ENCODE results near the gene CRYZ. TPM values are rescaled to one million over a fixed set of nuclear protein-coding genes. Genes with fewer than 3 reads are reported as not detected.

The CRYZ gene
- total RNA-seq, 1 donor from 2014 or later, result 6.7 TPM

DNA sequence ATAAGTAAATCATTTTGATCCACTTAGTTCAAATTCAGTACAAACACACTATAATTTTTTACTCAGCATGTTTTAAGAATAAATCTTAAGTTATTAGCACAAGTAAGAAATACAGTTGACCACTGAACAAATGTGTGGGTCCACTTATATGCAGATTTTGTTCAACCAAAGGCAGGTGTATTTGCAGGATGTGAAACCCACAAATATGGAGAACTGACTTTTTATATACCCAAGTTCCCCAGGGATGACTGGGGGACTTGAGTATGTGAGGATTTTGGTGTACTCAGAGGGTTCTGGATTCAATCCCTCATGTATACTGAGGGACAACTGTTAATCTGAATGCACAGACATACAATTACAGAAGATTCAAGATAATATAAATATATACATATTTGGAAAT lies 33.5 kb downstream of the CRYZ start:
- H3K27ac Mint-ChIP-seq (ENCODE audit: unreplicated experiment), result no peak overlapping the region
- no peaks in the 10 kb centered on the region for H3K4me1 Mint-ChIP-seq (ENCODE audit: low read depth)
- H3K27me3 Mint-ChIP-seq (ENCODE audit: low read depth), result peaks cover 5% of the 10 kb centered on the region
- no peaks in the 10 kb centered on the region for H3K9me3 Mint-ChIP-seq (ENCODE audit: low read depth)
- TF ChIP-seq CTCF (IDR thresholded peaks at IDR 0.05), result no peak
- no peak for DNase-seq (ENCODE audit: low spot score)
- no peak overlapping the region for H3K4me3 Mint-ChIP-seq (ENCODE audit: unreplicated experiment)
- H3K36me3 Mint-ChIP-seq (ENCODE audit: low read depth), result no peaks in the 10 kb centered on the region

DNA sequence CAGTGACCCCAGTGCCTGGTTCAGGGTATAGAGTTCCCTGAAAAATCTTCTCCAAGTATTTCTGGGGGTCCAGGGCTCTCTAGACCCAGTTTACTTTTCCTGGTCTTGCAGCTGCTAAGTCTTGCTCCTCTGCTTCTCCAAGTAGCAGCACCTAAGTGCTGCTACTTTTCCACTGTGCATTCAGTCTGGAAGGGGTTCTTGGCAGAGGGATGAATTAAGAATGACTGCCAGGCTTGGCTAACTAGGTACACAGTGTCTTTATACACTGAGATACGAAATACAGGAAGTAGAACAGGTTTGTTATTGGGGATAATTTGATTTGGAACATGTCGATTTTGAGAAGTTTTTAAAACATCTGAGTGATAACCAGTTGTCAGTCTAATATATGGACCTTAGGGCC lies 35.0 kb downstream of the CRYZ start:
- DNase-seq (ENCODE audit: low spot score), result no peak
- Mint-ChIP-seq H3K27ac (ENCODE audit: unreplicated experiment) (no peak overlapping the region), H3K36me3 (ENCODE audit: low read depth) (no peaks in the 10 kb centered on the region), H3K27me3 (ENCODE audit: low read depth) (peaks cover 5% of the 10 kb centered on the region), H3K9me3 (ENCODE audit: low read depth) (no peaks in the 10 kb centered on the region), H3K4me3 (ENCODE audit: unreplicated experiment) (no peak overlapping the region), H3K4me1 (ENCODE audit: low read depth) (no peaks in the 10 kb centered on the region)
- no peak for TF ChIP-seq CTCF (IDR thresholded peaks at IDR 0.05)

DNA sequence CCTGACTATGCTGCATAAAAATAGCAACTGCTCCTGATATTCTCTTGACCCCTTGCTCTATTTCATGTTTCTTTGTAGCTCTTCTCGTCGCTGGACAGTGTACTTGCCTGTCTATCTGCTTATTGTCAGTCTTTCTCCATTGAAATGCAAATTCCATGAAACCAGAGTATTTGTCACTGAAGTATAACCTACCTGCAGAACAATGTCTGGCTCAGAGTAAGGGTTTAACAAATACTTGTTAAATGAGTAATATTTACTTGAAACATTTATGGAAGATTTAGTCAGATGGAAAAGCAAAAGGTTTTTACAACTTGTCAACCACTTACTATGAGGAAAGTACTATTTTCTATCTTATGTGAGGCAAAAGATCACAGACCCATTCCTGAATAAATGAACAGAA lies 39.4 kb downstream of the CRYZ start:
- Mint-ChIP-seq H3K4me3 (ENCODE audit: unreplicated experiment) (no peak overlapping the region), H3K27me3 (ENCODE audit: low read depth) (peaks cover 16% of the 10 kb centered on the region), H3K4me1 (ENCODE audit: low read depth) (no peaks in the 10 kb centered on the region), H3K36me3 (ENCODE audit: low read depth) (no peaks in the 10 kb centered on the region), H3K27ac (ENCODE audit: unreplicated experiment) (no peak overlapping the region), H3K9me3 (ENCODE audit: low read depth) (no peaks in the 10 kb centered on the region)
- no peak for DNase-seq (ENCODE audit: low spot score)
- TF ChIP-seq CTCF (IDR thresholded peaks at IDR 0.05), result no peak

- no peak for TF ChIP-seq CTCF (IDR thresholded peaks at IDR 0.05)
- no peak overlapping the region for H3K4me3 Mint-ChIP-seq (ENCODE audit: unreplicated experiment)
- no peak overlapping the region for H3K27ac Mint-ChIP-seq (ENCODE audit: unreplicated experiment)
- H3K36me3 Mint-ChIP-seq (ENCODE audit: low read depth), result no peaks in the 10 kb centered on the region
- DNase-seq (ENCODE audit: low spot score), result no peak
- H3K9me3 Mint-ChIP-seq (ENCODE audit: low read depth), result no peaks in the 10 kb centered on the region
- H3K4me1 Mint-ChIP-seq (ENCODE audit: low read depth), result no peaks in the 10 kb centered on the region
- peaks cover 21% of the 10 kb centered on the region for H3K27me3 Mint-ChIP-seq (ENCODE audit: low read depth)
Observed at GRCh38 chr1:74690909-74691308, 41.9 kb downstream of the CRYZ start.

DNA sequence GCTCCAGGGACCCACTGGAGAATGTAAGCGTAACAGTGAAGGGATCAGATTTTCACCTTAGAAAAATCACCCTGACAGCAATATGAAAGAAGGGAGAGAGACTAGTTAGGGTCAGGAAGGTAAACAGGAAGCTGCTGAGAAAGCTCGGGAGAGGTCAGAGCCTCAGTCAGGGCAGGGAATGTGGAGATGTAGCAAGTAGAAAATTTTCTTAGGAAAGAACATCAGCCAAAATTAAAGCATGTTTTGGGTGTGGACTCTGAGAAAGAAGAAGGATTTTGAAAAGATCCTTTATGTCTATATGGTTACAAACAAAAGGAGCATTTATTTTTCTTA lies 42.5 kb downstream of the CRYZ start:
- Mint-ChIP-seq H3K27ac (ENCODE audit: unreplicated experiment) (no peak overlapping the region), H3K9me3 (ENCODE audit: low read depth) (no peaks in the 10 kb centered on the region), H3K4me1 (ENCODE audit: low read depth) (no peaks in the 10 kb centered on the region), H3K27me3 (ENCODE audit: low read depth) (peaks cover 18% of the 10 kb centered on the region), H3K36me3 (ENCODE audit: low read depth) (no peaks in the 10 kb centered on the region), H3K4me3 (ENCODE audit: unreplicated experiment) (no peak overlapping the region)
- DNase-seq (ENCODE audit: low spot score), result no peak
- TF ChIP-seq CTCF (IDR thresholded peaks at IDR 0.05), result no peak
